GM21619 (cell line): ENCODE results near the gene SLC39A11.

Experiments used
- ATAC-seq: cut with Tn5 transposase; IDR thresholded peaks from one replicate; pipeline ENCODE4 v1.9.1; 2021; ENCODE audit not compliant: unreplicated experiment

The SLC39A11 gene

DNA sequence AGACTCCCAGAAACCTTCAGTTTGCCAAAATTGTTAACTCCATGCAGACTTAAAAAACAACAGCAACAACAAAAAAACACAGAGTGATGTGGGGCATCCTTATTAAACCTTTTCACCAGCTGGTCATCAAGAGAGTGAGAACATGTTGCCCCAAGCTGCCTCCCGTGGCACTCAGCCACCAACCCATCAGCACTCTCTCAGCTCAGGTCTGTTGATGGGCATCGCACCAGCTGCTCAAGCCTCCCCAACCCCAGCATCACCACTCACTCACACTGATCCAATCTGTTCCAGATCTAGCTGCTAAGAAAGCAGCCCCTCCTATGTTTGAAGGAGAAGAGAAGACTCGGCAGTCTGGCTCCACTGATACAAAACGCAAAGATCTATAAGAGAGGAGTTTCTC lies 46.8 kb downstream of the SLC39A11 start:
- ATAC-seq: no peak

DNA sequence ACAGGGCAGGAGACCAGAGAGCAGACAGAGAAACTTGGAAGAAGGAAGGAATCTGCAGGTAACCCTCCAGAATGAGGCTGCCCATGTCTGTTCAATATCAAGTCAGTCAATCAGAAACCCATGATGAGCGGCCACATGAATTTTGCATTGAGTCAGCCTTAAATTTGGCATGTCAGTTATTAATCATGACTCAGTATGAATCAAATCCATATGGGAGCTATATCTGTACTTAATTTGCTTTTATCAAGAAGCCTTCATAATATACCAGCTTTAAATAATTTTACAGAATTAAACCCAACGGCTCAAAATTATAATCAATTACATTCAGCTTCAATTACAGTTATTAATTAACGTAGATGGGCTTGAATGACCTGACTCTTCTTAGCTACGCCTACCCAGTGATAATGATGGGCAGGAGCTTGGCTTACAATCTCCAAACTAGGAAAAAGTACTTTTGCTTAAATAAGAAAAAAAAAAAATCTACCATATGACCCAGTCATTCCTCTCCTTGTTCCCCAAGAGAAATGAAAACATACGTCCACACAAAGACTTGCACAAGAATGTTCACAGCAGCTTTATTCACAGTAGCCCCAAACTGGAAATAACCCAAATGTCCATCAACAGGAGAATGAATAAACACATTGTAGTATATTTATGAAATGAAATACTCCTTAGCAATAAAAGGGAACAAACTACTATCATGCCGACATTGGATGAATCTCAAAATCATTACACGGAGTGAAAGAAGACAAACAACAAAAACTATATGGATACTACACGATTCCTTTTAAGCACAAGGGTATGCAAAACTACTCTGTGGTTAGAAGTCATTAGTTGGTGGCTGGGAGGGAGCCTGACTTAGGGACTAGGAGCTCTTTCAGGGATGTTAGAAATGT lies 48.6 kb downstream of the SLC39A11 start:
- ATAC-seq: no peak

DNA sequence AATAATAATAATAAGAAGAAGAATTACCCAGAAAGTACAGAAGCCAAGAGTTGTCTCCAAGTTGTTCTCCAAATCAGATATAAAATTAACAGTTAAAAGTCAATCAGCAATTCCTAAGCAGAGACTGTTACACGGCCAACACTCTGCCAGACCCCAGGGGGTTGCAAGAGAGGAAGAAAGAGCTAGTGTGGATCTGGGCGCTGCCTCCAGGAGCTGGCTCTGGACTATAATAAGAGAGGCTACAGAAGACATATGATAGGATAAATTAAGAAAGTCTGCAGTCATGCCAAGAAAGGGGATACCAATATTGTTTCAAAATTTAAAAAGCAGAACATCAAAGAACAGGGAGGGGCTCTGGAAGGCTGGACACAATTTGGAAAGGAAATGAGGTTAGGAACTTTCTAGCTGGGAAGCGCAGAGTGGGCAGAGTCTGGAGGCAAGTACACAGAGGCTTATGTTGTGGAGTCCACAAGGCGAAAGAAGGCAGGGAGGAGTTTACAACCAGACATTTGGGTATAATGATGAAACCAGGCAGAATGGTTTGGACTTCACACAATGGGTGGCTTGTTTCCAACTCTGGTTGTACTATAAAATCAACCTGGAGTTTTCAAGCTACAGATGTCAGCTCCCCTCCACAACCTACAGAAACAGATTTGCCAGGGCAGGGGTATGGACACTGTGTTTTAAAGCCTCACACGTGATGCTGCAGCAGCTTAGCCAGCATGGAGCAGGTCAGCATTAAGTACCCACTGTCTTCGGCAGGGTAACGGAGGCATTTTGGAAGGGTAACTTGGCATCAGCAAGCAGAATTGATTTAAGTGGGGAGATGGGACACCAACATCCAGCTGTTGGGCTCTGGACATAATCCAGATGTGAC lies 49.4 kb downstream of the SLC39A11 start:
- ATAC-seq: no peak

DNA sequence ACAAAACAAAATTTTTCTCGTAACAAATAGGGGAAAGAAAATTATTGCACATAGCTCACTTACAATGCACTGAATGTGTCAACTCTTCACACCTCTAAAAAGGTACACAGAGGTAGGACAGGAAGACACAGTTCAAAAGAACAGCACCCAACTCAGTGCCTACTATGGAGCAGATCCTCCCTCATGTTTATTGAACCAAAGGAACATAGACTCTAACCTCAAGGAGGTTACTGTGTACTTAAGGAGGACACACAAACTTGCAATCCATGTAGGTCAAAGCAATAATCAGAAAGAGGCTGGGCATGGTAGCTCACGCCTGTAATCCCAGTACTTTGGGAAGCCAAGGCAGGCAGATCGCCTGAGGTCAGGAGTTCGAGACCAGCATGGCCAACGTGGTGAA lies 50.3 kb downstream of the SLC39A11 start:
- no peak for ATAC-seq

DNA sequence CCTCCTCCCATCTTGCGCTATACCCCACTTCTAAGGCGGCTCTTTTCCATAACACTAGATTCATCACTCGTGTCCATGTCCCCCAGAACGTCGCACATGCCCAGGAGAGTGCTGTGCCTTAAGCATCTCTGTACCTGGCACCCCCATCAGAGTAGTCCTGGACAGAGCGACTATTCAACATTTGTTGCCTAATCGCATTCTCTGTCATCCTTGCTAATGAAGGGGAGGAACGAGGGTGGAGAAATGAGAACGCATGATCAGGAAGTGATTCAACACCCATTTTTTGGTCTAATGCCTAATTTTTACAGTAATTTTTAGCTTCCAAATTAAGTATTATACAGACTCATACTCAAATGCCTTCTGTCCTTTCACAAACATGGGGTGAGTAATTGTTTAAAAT lies 53.2 kb downstream of the SLC39A11 start:
- no peak for ATAC-seq

DNA sequence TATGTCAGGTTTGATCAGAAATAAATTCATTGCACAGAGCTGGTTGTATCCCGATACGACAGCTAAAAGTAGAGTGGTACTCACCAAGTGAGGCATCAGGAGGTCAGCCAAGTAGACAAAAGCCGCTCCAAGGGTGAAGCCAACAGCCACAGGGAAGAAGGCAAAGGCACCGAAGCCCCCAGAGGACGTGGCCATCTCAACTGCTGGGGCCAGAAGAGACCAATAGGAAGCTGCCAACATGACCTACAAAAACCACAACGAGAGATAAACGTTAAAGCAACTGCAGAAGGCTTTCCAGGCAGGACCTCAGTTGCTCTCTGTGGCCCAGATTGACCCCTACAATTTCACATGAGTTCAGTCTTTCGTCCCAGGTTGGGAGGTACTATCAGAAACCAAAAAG lies 61.0 kb downstream of the SLC39A11 start:
- ATAC-seq: no peak

DNA sequence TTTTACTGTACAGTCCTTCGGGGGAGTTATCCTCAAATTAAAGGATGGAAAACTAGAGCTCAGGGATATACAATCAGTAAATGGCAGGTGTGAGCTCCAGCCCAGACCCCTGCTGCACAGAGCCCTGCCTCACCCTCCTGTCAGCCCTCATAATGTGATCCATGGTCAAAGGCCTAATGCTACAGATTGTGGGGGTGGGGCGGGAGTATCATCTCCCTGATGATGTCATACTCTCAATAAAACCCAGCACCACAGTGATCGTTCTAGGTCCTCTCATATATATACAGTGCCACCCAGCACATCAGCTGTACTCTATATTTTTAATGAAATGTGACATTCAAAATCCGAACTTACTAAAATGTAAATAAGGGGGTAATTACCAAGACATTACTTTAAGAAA lies 61.5 kb downstream of the SLC39A11 start:
- ATAC-seq: no peak

DNA sequence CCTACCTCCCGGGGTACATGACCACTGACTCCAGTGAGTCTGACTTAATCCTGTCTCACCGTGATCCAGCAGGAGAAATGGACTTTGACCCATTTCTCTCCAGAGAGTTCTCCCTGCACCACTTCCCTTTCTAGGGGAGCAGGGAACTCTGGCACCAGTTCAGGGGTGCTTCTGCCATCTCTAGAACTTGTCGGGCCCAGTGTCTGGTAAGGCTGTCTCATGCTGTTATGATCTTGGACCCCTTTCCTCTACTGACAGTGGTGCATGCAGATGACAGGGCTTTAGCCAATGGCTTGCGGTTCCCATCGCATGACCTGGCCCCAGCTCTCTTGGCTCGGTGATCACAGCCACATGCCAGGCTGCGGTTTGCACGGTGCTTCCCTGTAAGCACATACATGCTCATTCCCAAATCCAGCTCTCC lies 62.0 kb downstream of the SLC39A11 start:
- ATAC-seq: no peak

DNA sequence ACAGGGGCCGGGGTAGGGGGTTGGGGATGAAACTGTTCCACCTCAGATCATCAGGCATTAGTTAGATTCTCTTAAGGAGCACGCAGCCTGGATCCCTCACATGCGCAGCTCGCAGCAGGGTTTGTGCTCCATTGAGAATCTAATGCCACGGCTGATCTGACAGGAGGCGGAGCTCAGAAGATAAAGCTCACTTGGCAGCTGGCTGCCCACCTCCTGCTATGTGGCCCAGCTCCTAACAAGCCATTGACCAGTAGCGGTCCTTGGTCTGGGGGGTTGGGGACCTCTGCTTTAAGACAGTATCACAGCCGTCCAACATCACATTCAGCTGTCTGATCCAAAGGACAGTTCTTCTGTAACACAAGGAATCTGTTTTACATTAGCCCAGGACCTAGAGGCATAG lies 62.5 kb downstream of the SLC39A11 start:
- no peak for ATAC-seq

DNA sequence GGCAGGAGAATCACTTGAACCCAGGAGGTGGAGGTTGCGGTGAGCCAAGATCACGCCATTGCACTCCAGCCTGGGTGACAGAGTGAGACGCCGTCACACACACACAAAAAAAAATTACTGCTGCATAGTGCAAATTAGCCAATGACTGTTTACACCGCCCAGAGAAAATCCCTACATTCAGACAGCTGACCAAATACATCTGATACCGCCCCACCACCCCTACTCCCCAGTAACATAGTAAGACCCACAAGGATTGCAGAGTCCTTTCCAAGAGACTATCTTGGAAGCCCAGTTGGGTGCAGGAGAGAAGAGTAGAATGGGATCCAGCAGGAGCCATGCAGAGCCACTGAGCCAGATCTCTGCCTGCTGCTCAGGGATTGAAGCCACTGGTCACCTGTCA lies 63.5 kb downstream of the SLC39A11 start:
- ATAC-seq: no peak

DNA sequence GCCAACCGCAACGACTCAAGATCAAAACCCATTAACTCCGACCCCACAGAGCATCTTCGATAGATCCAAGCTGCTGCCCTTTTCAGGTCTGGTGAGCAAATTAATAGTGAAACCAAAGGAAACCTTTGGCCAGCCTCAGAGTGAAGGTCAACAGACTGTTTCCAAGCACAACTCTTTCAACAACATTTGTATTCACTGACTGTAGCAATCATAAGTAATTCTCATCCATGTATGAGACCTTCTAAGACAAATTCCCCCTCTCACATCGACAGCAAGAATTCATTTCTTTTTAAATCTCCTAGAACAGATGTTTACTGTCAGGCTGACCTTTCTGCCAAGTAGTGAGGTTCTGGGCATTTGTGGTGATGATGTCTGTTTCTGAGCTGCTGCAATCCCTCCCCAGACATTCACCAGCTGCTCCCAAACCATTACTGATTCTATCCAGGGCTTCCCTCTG lies 64.2 kb downstream of the SLC39A11 start:
- ATAC-seq: no peak

DNA sequence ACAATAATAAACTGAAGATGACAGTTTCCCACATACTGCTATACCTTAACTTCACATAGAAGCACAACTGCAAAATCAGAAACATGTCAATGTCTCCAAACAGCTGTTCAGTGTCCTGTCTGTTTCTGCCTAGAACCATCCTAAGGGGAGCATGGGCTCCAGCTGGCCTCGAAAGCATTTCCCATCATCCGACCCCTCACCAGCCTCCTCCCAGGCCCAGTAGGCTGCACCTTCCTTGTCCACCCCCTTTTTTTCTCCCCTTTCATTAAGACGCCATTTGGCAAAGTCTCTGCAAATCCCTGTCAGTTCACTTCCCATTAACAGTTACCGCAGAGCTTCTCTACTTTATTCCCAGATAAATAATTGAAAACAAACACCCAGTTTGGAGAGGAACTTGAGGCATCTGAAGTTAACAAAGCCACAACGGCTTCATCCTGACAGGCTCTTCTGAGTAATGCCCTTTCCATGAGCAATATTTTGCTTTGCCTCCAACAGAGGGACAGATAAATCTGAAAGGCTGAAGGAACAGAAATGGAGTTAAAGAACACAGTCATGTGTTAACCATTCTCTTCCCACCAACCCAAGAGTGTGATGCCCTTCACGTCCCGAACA lies 65.3 kb downstream of the SLC39A11 start:
- ATAC-seq: no peak

DNA sequence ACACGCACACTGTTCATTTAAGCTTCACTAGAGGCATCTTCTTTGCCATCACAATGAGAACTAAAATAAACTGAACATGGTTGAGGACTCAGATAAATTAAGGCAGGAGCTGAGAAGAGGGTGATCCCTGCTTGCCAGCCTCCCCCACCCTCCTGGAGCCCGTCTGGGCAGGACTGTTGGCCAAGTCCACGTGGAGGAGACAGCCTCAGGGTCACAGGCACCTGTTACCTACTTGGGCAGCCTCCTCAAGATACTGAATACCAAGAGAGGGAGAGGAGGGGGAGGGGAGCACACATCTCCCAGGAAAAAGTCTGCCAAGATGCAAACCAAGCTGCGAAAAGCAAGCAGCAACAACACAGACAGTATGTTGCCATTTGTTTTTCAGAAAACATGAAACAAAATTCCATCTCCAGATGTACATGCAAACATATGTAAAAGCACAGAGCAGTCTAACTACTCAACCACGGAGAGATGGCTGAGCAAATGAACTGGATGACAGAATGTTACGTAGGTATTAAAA lies 67.4 kb downstream of the SLC39A11 start:
- no peak for ATAC-seq

DNA sequence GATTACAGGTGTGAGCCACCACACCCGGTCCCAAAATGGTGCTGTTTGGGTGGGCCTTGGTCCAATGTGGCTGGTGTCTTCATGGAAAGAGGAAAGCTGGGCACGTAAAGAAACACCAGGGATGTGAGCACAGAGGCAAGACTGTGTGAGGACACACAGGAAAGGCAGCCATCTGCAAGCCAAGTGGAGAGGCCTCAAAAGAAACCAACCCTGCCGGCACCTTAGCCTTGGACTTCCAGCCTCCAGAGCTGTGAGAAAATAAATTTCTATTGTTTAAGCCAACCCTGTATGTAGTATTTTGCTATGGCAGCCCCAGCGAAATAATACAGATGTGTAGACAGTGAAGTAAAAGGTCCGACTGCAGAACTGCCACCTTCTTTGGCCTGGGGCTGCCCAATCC lies 68.7 kb downstream of the SLC39A11 start:
- no peak for ATAC-seq

DNA sequence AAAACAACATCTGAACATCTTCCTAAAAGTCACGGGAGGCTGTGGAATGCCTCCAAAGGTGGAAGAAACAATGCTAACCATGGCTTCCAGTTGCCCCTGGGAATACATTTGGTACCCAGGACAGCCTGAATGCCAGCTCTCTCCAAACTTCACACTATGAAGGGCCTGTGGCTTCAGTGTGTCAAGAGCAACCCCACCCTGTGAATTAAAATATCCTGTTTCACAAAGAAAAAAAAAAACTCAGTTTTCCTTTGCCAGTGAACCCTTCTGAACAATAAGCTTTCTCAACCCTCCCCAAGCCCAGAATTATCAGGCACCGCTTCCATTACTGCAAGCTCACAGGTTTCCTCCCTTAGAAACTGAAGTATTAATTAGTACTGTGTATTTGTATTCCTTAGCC lies 69.8 kb downstream of the SLC39A11 start:
- ATAC-seq: no peak

DNA sequence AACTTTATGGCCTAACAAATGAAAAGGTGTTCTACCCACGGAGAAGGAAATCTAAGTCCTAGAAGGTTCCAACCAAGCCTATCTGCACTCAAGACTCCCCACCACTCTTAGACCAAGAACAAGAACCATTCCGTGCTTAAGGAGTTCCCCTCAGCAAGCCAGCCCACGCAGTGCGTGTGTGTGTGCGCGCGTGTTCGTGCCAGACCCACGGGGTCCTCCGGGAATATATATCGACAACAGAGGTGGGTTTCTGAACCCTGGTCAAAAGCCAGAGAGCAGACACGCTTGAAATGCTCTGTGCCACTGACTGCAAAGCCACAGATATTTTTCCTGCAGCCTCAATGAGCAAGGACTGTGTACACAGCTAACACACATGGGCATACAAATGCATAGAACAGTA lies 70.7 kb downstream of the SLC39A11 start:
- ATAC-seq: no peak

DNA sequence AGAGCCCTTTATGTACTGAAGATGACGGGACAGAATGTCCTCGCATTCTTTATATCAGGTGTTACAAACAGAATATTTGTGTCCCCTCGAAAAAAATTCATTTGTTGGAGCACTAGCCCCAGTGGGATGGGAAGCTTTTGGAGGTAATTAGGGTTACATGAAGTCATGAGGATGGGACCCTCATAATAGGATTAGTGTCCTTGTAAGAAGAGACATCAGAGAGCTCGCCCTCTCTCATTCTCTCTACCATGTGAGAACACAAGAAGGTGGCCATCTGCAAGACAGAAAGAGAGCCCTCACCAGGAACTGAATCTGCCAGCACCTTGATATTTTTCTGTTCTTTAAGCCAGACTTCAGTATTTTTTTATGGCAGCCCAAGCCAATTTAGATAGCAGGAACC lies 72.4 kb downstream of the SLC39A11 start:
- ATAC-seq: no peak

DNA sequence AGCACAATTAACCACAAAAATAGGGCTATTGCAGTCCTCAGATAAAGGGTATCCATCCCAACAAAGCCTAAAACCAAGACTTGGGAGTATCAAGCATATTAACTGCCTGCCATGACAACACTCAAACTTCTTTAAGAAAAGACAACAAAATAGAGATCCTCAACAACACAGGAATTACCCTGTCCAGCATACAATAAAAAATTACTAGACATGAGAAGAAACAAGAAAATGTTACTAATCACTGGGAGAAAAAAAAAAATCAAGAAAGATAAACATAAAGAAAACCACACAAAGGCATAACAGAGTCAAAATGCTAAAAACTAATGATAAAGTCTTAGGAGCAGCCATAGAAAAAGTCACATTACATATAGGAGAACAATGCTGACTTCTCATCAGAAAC lies 73.9 kb downstream of the SLC39A11 start:
- ATAC-seq: no peak

DNA sequence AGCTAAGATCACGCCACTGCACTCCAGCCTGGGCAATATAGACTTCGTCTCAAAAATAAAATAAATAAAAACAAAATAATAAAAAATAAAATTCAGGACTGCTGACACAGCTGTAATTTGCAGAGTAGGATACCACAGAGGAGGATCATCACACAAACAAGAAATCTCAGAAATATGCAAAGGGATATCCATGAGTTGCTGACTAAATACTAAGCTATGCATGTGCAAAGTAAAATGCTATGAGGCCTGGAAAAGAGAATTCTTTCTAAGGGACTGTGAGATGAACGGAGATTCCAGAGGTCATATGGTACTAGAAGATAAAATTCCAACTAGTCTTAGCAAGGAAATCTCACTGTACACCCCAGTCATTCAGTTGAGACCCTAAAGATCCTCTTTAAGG lies 74.8 kb downstream of the SLC39A11 start:
- no peak for ATAC-seq

DNA sequence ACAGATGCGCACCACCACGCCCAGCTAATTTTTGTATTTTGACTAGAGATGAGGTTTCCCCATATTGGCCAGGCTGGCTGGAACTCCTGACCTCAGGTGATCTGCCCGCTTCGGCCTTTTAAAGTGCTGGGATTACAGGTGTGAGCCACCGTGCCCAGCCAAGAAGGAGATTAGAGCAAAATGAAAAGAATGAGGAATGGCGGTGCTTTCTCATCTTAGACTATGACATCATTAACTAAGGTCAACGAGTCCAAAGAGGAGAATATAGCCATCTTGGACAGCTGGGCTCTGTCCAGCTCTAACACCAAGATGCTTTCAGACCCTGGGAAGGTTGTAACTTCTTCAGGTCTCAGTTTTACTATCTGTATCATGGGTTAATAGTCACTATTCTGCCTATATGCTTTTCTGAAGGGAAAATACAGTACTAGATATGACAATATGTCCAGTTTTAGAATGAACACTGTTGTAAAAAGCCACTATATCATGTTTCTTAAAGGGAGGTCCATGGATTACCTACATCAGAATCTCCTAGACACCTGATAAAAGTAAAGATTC lies 76.7 kb downstream of the SLC39A11 start:
- no peak for ATAC-seq
